Brain microvascular endothelial cell (primary cell): Measurements from ENCODE around the gene CTAGE1.

Experiments
- DNase-seq: peaks from one replicate; pipeline ENCODE4 v3.0.0-alpha.2; 2020
- H3K27ac ChIP-seq: fragments of 250-450 bp; sonication (Bioruptor Pico); 2 replicates; pipeline ENCODE4 v1.5.1; 2020; ENCODE audit warnings: mild to moderate bottlenecking, moderate library complexity
- H3K27me3 ChIP-seq: fragments of 250-450 bp; sonication (Bioruptor Pico); replicated peaks from 2 replicates; pipeline ENCODE4 v1.5.1; 2020; ENCODE audit warnings: mild to moderate bottlenecking
- H3K36me3 ChIP-seq: fragments of 250-450 bp; sonication (Bioruptor Pico); replicated peaks from 2 replicates; pipeline ENCODE4 v1.5.1; 2020; ENCODE audit warnings: mild to moderate bottlenecking
- H3K4me3 ChIP-seq: 2 replicates; pipeline ENCODE4 v1.5.1; 2011; ENCODE audit warnings: low read depth, mild to moderate bottlenecking, control low read depth, low read length, moderate library complexity
- CTCF ChIP-seq: IDR thresholded peaks from 2 replicates; pipeline ENCODE4 v1.5.1; 2011; ENCODE audit warnings: low read depth, mild to moderate bottlenecking, moderate library complexity, low read length, control low read depth, inconsistent platforms; ENCODE audit errors: missing control alignments
- in situ Hi-C: cut with HindIII; loops from 2 replicates; pipeline ENCODE4 v1.10.0; 2017; ENCODE audit warnings: low sequenced_read_pairs, low pct_ligation_motif_present

The CTAGE1 gene

GRCh38 chr18:22423878-22424564 lies 6.3 kb upstream of the CTAGE1 start:
- no peak overlapping the region for H3K27ac ChIP-seq
- no peak overlapping the region for H3K4me3 ChIP-seq
- H3K27me3 ChIP-seq = no peaks in the 10 kb centered on the region
- no peak for DNase-seq
- in situ Hi-C loops = no loop called here
- no peaks in the 10 kb centered on the region for H3K36me3 ChIP-seq
- no peak for TF ChIP-seq CTCF

GRCh38 chr18:22422909-22423548 lies 5.3 kb upstream of the CTAGE1 start:
- TF ChIP-seq CTCF = no peak
- Histone ChIP-seq H3K36me3 (no peaks in the 10 kb centered on the region), H3K27me3 (no peaks in the 10 kb centered on the region), H3K4me3 (no peak overlapping the region), H3K27ac (no peak overlapping the region)
- peak; percentile 12 for DNase-seq
- in situ Hi-C loops = no loop called here

GRCh38 chr18:22420652-22421051 lies 2.9 kb upstream of the CTAGE1 start:
- DNase-seq = no peak
- no peak for TF ChIP-seq CTCF
- H3K27ac ChIP-seq = no peak overlapping the region
- H3K36me3 ChIP-seq = no peaks in the 10 kb centered on the region
- in situ Hi-C loops = no loop called here
- no peak overlapping the region for H3K4me3 ChIP-seq
- no peaks in the 10 kb centered on the region for H3K27me3 ChIP-seq

- Histone ChIP-seq H3K4me3 (no peak overlapping the region), H3K27me3 (no peaks in the 10 kb centered on the region), H3K27ac (no peak overlapping the region), H3K36me3 (no peaks in the 10 kb centered on the region)
- TF ChIP-seq CTCF = no peak
- in situ Hi-C loops = no loop called here
- no peak for DNase-seq
Measured at GRCh38 chr18:22412176-22412911, 5.4 kb downstream of the CTAGE1 start.

GRCh38 chr18:22411446-22411845 lies 6.3 kb downstream of the CTAGE1 start:
- in situ Hi-C loops = no loop called here
- Histone ChIP-seq H3K27me3 (no peaks in the 10 kb centered on the region), H3K36me3 (no peaks in the 10 kb centered on the region), H3K27ac (no peak overlapping the region), H3K4me3 (no peak overlapping the region)
- no peak for TF ChIP-seq CTCF
- no peak for DNase-seq
